Measurements from ENCODE around the gene ALG9. TPM values are rescaled to one million over a fixed set of nuclear protein-coding genes. Genes with fewer than 3 reads are reported as not detected.

Gene ALG9, protein sequence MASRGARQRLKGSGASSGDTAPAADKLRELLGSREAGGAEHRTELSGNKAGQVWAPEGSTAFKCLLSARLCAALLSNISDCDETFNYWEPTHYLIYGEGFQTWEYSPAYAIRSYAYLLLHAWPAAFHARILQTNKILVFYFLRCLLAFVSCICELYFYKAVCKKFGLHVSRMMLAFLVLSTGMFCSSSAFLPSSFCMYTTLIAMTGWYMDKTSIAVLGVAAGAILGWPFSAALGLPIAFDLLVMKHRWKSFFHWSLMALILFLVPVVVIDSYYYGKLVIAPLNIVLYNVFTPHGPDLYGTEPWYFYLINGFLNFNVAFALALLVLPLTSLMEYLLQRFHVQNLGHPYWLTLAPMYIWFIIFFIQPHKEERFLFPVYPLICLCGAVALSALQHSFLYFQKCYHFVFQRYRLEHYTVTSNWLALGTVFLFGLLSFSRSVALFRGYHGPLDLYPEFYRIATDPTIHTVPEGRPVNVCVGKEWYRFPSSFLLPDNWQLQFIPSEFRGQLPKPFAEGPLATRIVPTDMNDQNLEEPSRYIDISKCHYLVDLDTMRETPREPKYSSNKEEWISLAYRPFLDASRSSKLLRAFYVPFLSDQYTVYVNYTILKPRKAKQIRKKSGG
- 18.2 to 21.0 TPM (median 20.2 TPM) in 5 replicates for total RNA-seq (2022; extraction: Qiagen RNA extraction)

DNA sequence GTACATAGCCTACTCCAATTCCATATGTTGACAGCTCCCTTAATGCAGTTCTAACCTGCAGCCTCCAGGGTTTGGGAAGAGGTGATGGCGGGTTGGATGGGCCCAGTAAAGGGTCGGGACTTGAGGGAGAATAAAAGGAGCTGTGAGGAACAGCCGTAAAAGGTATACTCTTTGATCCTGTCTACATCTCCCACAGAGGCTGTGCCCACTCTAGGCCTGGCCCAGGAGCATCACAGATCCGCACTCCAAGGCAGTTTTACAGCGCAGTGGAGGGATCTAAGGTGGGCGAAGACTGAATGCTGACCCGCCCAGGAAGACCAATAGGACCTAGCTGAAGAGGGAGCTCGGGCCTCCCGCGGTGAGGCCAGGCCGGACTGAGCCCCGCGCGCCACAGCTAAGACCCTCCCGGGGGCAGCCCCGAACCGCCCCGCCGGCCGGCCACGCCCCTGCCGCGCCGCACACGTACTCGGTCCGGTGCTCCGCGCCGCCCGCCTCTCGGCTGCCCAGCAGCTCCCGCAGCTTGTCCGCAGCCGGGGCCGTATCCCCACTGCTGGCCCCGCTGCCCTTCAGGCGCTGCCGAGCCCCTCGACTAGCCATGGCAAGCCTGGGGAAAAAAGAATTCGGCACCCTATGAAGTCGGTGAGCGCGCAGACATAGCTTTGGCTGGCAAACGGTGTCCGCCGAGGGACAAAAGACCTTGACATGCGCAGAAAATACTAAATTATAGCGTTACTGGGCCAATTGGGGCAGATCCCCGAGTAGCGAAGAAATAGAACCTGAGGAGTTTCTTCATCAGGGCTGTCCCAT, at the start of gene ALG9:
TSS of gene ALG9 (minus strand) at position 696 of the 807 bp plus-strand sequence. CDS start at position 597, 99 bp downstream.

DNA sequence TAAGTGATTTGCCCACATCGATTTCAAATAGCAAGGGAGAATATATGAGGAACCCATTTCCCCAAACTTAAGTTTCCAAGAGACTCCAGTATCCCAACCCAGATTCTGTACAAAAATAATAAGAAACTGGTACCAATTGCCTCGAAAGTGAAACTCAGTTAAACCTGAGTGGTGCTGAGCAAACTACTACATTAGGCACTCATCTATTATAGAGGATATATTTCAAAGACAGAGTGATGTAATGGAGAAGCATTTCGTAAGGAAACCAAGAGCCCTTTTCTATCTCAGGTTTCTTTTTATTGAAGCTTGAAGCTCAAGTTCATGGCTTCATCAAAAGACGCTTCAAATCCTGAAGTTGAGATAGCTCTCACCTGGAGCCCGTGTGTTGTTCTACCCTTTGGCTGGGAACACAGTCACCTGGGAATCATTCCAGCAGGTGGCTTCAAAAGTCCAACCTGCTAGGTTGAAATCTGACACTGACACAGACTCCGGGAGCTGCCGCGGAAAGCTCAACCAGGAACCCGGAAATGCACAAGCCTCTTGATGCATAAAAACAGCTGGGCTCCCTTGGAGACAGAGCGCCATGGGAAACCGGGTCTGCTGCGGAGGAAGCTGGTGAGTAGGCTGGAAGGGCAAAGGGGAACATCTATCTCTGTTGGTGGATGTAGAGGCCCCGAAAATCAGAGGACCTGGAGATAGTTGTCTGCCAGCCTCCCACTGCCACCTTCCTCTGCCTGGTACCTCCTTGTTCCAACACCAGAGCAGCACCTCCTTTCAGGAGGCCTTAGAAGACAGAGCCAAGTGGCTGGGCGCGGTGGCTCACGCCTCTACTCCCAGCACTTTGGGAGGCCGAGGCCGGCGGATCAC, 47.2 kb upstream of the ALG9 start, which contains the start of gene C11orf52:
TSS of gene C11orf52 (plus strand) at position 524 of the 867 bp plus-strand sequence. CDS start at position 584, 60 bp downstream.

DNA sequence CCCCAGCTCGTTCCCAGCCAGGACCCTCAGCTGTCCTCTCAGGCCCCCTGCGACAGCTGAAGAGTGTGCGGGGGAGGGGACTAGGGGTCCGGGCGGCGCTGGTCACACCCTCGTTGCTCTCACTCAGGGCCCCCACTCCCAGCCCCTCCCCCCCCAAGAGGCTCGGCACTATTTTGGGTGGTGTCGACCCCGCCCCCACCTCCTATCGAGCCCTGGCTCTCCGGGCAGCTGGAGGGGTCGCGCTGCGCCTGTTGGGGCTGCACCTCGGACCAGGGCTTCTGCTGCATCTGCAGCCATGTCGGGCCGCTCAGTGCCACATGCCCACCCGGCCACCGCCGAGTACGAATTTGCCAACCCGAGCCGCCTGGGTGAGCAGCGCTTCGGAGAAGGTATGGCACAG, 41.2 kb upstream of the ALG9 start, which contains the start of gene HSPB2:
TSS of gene HSPB2 (plus strand) at position 200 of the 400 bp plus-strand sequence. CDS start at position 296, 96 bp downstream.

DNA sequence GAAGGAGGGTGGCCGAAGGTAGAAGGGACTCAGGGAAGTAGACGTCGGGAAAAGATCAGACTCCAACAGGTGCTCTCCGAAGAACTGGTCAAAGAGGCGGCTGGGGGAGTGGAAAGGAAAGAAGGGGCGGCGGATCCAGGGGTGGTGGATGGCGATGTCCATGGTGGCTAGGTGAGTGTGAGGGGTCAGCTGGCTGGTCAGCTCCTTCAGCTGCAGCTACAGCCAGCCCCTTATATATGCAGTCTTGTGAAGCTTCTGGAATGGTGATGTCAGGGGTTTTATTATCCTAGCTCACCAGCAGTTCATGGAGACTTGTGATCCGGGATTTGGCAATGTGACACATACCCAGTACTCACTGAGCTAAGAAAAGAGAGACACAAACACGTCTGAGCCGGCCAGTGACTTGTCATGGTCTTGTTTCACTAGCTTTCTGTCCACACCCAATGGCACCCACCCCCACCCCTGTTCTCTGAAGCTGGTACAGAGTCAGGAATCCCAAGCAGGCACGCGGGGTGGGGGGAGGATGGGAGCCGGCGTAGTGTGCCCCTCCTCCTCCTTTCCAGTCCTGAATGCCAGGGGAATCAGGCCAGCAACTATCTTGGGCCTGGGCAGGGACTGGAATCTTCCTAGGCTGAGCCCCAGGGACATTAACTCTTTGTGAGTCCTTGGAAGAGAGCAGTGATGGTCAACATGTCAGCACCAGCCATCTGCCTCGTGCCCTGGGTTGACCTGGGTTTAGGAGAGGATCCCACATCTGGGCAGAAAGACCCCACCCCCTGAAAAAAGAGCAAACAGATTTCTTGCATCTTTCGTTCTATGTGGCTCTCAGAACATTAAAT, 40.4 kb upstream of the ALG9 start, which contains the start of gene CRYAB:
TSS of gene CRYAB (minus strand) at position 208 of the 839 bp plus-strand sequence. CDS start at position 162, 46 bp downstream.

DNA sequence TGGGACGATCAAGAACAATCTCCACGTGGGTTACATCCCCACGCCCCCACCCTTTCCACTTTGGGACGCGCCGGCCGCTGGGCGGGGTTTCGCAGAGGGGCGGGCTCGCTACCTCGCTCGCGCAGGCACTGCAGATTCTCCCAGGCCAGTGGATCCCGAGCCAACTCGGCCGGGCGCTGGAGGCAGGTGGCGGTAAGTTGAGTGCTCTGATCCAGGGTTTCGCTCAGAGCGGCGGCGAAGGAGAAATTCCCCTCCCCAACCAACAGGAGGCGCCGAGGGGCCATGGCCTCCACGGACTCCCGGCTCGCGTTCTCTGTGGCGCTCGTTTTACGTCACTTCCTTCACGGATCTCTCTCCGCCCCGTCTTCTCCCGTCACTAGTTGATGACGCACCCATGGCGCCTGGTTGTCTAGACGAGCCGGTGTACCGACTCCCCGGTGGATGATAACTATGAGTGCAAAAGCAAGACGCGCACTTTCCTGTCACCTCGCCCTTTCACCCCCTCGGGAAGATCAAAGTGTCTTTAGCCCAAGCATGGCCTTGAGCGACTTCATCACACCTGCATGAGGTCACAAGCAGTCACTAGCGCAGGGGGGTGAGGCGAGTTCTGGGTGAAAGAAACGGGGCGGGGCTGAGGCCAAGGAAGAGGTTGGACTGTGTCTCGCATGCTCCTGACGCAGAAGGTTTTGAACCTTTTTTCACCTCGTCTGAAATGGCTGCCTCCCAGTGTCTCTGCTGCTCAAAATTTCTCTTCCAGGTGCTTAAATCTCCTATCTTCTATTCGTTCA, 7.7 kb upstream of the ALG9 start, which contains the start of the genes CFAP68 and FDXACB1:
TSS of gene CFAP68 (plus strand) at position 693 of the 788 bp plus-strand sequence. CDS start at position 713, 20 bp downstream.
TSS of gene FDXACB1 (minus strand) at position 317 of the 788 bp plus-strand sequence. CDS start at position 284, 33 bp downstream.

DNA sequence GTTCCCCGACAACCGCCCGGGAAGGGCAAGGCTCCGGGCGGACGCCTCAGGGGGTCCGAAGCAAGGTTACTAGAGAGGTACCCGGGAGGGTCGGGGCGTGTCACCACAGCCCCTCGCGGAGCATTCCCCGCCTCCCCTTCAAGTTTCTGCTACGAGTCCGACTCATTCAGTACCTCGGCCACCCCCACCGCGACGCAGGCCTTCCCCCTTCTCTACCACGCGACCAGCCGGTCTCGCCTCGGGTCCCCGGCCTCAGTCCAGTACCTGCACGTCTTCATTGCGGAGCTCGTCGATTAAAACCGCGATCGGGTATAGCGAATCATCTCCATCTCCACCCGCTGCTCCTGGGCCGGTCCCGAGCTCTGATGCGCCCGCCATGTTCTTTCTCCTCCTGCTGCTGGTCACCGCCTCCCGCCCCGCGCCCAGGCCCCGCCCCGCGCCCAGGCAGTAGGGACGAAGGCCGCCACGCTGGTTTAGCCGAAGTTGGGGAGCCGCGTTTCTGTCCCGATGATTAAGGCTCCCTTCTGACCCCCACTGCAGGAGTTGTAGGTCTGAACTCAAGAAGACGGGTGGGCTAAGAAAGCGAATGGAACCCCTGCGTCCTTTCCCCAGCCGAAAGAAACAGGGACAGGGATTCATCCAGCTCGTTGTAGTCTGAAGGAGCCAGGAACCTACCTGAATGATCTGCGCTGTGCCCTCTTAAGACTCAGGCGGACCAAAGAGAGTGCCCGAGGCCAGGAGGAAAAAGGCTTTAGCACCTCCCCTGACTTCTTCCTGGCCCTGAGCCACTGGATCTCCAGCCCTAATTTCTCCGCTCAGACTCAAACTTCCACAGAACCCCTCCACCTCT, 105.2 kb downstream of the ALG9 start, which contains the start of gene PPP2R1B:
TSS of gene PPP2R1B (minus strand) at position 406 of the 850 bp plus-strand sequence. CDS start at position 378, 28 bp downstream.

Other genes starting within 250 kb of the ALG9 start
- 16.2 to 22.1 TPM (median 18.9 TPM) in 5 replicates for gene PPP2R1B, start 105.2 kb downstream of the ALG9 start, total RNA-seq (2022; extraction: Qiagen RNA extraction)
- 1.2 to 1.9 TPM (median 1.3 TPM) in 5 replicates for gene FDXACB1, start 7.6 kb upstream of the ALG9 start, total RNA-seq (2022; extraction: Qiagen RNA extraction)
- 23.6 to 34.6 TPM (median 32.5 TPM) in 5 replicates for gene CFAP68, start 8.0 kb upstream of the ALG9 start, total RNA-seq (2022; extraction: Qiagen RNA extraction)
- 12.5 to 26.6 TPM (median 14.3 TPM) in 5 replicates for gene CRYAB, start 40.2 kb upstream of the ALG9 start, total RNA-seq (2022; extraction: Qiagen RNA extraction)
- not detected in 5 replicates for gene HSPB2, start 41.2 kb upstream of the ALG9 start, total RNA-seq (2022; extraction: Qiagen RNA extraction)
- 0.09 to 0.25 TPM (median 0.14 TPM) in 3 of 5 replicates, not detected in the others for gene C11orf52, start 47.3 kb upstream of the ALG9 start, total RNA-seq (2022; extraction: Qiagen RNA extraction)
- 5.5 to 10.7 TPM (median 8.5 TPM) in 5 replicates for gene DIXDC1, start 65.8 kb upstream of the ALG9 start, total RNA-seq (2022; extraction: Qiagen RNA extraction)
- 23.6 to 37.0 TPM (median 27.7 TPM) in 5 replicates for gene DLAT, start 153.8 kb upstream of the ALG9 start, total RNA-seq (2022; extraction: Qiagen RNA extraction)
- 0.62 to 1.0 TPM (median 0.73 TPM) in 5 replicates for gene PIH1D2, start 202.4 kb upstream of the ALG9 start, total RNA-seq (2022; extraction: Qiagen RNA extraction)
- 12.7 to 18.1 TPM (median 15.1 TPM) in 5 replicates for gene NKAPD1, start 202.7 kb upstream of the ALG9 start, total RNA-seq (2022; extraction: Qiagen RNA extraction)
- 54.9 to 78.1 TPM (median 69.2 TPM) in 5 replicates for gene TIMM8B, start 215.2 kb upstream of the ALG9 start, total RNA-seq (2022; extraction: Qiagen RNA extraction)
- 63.6 to 86.1 TPM (median 66.8 TPM) in 5 replicates for gene SDHD, start 215.3 kb upstream of the ALG9 start, total RNA-seq (2022; extraction: Qiagen RNA extraction)